Testis (tissue), 2 donors: ENCODE results near the gene NALCN.

Experiments used
- POLR2A ChIP-seq: fragments of 450-650 bp; IDR thresholded peaks from one replicate; pipeline ENCODE4 v1.6.1; 2017; ENCODE audit warnings: antibody characterized with exemption, mild to moderate bottlenecking, moderate library complexity
- TF ChIP-seq, protein P1 (sequence below), 3 experiments: fragments of 450-650 bp in 2 of 3; fragments of 200-600 bp in 1 of 3; sonication (generic) in 1 of 3; IDR thresholded peaks; one replicate each; pipeline ENCODE4 v1.5.1; 2016 to 2019; ENCODE audit warnings: antibody characterized with exemption in 3 of 3, mild to moderate bottlenecking in 2 of 3, moderate library complexity in 1 of 3

DNA sequence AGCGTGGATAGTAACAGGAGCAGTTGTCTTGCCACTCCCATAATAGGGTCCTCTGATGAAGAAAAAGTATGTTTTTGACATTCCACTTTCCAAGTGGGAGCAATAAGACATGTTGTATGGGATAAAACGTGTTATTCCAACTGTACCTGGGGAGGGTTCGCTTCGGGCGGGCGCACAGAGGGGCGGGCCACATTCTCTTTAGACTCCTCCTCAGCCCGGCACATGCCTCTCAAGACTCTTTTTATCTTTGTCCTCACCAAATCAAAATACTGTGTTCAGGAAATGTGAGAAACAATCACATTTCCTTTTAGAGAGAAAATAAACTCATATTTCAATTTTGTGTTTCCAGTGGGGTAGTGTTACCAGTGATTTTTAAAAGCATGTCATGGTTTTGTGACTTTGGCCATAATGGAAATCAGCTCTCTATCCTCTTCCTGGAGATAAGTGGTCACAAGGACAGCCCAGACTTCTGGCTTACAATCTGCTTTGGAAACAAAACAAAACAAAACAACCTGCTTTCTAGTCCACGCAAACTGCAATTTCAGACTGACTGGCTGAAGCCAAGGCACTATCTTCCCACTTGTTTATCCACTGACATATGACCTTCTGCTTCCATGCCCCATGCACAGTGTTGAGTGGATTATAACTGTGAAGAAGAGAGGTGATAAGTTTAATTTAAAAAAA, 276.1 kb downstream of the NALCN start:
- TF ChIP-seq, protein P1, sequence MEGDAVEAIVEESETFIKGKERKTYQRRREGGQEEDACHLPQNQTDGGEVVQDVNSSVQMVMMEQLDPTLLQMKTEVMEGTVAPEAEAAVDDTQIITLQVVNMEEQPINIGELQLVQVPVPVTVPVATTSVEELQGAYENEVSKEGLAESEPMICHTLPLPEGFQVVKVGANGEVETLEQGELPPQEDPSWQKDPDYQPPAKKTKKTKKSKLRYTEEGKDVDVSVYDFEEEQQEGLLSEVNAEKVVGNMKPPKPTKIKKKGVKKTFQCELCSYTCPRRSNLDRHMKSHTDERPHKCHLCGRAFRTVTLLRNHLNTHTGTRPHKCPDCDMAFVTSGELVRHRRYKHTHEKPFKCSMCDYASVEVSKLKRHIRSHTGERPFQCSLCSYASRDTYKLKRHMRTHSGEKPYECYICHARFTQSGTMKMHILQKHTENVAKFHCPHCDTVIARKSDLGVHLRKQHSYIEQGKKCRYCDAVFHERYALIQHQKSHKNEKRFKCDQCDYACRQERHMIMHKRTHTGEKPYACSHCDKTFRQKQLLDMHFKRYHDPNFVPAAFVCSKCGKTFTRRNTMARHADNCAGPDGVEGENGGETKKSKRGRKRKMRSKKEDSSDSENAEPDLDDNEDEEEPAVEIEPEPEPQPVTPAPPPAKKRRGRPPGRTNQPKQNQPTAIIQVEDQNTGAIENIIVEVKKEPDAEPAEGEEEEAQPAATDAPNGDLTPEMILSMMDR (IDR thresholded peaks at IDR 0.05), result no peak
- TF ChIP-seq POLR2A, result no peak
